Activated CD8-positive, alpha-beta memory T cell treated with anti-CD3 and anti-CD28 coated beads for 1 hour (primary cell): Measurements from ENCODE around the gene NBAS.
"Not testable (repeated sequence)": the region's sequence is repeated elsewhere in the genome, so short reads cannot be mapped to it uniquely, and the experiment has no call there.

Source experiments
- DNase-seq, 2 donors: peaks; one replicate each; pipeline ENCODE4 v3.0.0-alpha.2; 2020; ENCODE audit warnings: low read depth in 1 of 2; ENCODE audit errors: extremely low read depth in 1 of 2

NBAS gene

GRCh38 chr2:15481000-15481399, 80.1 kb downstream of the NBAS start:
- DNase-seq = no peak

- no peak for DNase-seq
These were observed 80.6 kb downstream of the NBAS start for GRCh38 chr2:15480552-15480951.

DNA sequence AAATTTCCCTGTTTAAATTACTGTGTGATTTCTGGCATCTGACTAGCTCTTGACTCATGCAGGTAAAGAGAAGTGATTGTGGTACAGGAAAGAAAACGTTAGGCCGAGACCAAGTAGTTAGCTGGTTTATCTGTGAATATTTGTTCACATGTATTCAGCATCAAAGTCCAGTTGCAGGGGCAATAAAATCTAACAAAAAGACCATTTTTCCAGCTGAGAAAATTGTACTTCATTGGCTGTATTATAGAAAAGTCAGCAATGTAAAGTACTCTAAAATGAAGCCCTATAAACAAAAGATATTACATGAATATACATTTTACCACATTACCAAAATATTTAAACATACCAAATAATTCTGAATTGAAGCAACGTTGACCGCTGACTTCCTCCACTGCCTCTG, 88.3 kb downstream of the NBAS start:
- DNase-seq = no peak

DNA sequence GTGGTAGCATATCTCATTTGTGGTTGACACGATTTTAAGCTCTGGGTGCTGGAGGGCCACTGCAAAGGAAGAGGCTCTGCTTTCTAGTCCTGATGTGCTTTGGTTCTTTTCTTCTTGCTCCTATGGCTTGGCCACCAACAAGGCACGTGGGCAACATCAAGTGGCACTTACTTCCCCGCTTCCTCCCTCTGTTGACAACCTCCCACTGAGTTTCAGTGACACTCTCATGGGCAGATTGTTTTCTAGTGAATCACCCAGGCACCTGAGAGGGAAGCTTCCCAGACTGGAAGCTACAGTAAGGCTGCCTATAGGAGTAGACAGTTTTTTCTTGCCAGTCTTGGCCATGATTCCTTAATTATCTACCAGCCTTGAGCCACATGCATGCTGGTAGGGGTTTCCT, 89.0 kb downstream of the NBAS start:
- no peak for DNase-seq

GRCh38 chr2:15471606-15472005, 89.5 kb downstream of the NBAS start:
- no peak for DNase-seq

DNA sequence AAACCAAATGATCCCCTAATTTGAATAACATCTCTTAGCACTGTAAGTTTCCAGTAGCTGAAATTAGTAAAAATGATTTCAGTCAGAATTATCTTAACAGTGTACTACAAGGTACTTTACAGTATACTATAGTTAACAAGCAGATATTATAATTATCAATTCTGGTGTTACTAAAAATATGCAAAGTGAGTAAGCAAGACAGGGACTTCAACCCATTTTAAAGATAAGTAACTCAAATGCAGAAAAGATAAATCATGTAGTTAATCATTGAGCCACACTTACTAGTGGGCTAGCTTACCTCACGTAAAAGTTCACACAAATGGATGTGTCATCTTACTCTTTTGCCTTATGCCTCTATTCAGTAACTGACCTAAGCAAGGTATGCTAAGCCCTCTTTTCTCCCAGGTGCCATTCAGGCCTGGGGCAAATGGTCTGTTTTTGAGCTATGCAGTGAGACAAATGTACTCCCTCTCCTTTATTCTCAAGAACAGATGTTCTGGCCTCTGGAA, 101.0 kb downstream of the NBAS start:
- no peak for DNase-seq

- no peak for DNase-seq
These were observed 102.9 kb downstream of the NBAS start for GRCh38 chr2:15458277-15458676.

- DNase-seq = no peak
These were observed 103.3 kb downstream of the NBAS start for GRCh38 chr2:15457868-15458267.

DNA sequence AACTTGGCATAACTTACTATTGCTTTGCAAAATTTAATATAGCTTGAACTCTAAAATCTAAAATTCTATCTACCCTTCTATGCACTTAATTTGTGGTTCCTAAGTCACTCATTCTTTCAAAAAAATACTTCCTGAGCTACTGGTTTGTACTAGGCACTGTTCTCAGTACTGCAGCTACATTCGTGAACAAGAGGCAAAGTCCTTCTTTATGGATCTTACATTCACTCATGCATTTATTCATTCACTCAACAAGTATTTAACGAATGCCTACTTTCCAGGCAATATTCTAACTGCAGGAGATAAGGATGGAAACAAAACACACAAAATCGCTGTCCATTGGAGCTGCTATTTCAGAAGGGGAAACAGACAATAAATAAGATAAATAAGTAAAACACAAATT, 104.8 kb downstream of the NBAS start:
- DNase-seq = no peak

- DNase-seq = no peak
These were observed 110.3 kb downstream of the NBAS start for GRCh38 chr2:15450808-15451207.

GRCh38 chr2:15449556-15450236, 111.4 kb downstream of the NBAS start:
- no peak for DNase-seq

DNA sequence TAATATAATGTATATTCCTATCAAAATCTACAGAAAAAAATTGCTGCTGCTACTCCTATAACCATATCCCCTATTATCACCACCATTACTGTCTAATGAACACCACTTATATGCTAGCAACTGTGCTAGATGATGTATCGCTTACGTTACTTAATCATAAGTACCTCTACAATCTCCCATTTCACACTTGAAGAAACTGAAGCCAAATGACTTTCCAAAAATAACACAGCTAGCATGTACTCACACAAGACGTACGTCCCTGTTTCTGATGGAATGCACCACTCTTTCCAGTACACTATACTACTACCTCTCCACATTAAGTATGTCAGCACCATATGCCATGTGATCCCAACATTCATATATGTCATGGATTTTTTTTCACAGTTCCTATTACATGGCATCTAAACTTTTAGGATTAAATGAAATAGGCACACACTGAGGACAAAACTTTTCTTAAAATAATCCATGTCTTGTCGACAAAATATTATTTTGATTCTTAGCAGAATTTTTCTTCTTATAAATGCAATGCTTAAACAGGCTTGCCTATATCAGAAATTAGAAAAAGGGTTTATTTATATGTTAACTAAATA, 112.8 kb downstream of the NBAS start:
- DNase-seq = no peak

GRCh38 chr2:15447381-15447780, 113.8 kb downstream of the NBAS start:
- no peak for DNase-seq

DNA sequence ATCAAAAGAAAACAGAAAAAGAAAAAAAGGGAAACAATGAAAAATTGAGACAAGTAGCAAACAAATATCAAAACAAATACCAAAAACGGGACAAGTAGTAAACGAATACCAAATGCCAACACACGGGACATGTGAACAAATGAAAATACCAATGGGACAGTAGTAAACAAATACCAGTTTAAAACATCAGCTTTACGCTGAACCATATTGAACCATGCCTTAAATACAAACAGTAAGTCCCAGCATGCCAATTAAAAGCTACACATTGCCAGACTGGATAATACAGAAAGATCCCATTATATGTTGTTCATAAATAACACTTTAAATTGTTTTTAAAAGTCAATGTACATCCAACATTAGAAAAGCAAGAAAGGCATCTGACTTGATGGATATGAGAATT, 114.2 kb downstream of the NBAS start:
- no peak for DNase-seq

DNA sequence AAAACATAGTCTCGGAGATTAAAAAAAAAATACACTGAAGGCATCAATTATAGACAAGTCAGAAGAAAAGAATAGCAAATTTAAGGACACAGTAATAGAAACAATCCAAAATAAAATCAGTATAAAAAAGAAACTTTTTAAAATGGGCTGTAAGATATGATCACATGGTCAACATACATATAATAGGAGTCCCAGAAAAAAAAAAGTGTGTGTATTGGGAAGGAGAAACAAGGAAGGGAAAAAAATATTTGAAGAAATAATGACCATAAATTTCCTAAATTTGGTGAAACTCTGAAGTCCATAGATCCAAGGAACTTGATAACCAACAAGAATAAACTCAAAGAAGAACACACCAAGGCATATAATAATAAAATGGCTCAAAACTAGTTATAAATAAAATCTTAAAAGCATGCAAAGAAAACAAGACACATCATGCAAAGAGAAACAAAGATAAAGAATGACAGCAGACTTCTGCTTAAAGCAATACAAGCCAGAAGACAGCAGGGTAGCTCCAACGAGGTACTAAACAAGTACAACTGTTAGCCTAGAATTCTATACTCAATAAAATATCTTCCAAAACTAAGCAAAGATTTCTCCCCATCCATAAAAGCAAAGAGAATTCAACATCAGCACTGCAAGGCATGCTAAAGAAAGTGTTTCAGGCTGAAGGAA, 115.1 kb downstream of the NBAS start:
- DNase-seq = no peak

DNA sequence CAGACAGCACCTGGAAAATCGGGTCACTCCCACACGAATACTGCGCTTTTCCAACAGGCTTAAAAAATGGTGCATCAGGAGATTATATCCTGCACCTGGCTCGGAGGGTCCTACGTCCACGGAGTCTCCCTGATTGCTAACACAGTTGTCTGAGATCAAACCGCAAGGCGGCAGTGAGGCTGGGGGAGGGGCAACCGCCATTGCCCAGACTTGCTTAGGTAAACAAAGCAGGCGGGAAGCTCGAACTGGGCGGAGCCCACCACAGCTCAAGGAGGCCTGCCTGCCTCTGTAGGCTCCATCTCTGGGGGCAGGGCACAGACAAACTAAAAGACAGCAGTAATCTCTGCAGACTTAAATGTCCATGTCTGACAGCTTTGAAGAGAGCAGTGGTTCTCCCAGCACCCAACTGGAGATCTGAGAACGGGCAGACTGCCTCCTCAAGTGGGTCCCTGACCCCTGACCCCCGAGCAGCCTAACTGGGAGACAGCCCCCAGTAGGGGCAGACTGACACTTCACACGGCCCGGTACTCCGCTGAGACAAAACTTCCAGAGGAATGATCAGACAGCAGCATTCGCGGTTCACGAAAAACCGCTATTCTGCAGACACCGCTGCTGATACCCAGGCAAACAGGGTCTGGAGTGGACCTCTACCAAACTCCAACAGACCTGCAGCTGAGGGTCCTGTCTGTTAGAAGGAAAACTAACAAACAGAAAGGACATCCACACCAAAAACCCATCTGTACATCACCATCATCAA, 121.2 kb downstream of the NBAS start:
- DNase-seq = not testable (repeated sequence)

GRCh38 chr2:15439366-15439765, 121.8 kb downstream of the NBAS start:
- DNase-seq = not testable (repeated sequence)

- DNase-seq = no peak
These were observed 124.9 kb downstream of the NBAS start for GRCh38 chr2:15436195-15436594.

- DNase-seq = no peak
These were observed 125.7 kb downstream of the NBAS start for GRCh38 chr2:15435474-15435873.

DNA sequence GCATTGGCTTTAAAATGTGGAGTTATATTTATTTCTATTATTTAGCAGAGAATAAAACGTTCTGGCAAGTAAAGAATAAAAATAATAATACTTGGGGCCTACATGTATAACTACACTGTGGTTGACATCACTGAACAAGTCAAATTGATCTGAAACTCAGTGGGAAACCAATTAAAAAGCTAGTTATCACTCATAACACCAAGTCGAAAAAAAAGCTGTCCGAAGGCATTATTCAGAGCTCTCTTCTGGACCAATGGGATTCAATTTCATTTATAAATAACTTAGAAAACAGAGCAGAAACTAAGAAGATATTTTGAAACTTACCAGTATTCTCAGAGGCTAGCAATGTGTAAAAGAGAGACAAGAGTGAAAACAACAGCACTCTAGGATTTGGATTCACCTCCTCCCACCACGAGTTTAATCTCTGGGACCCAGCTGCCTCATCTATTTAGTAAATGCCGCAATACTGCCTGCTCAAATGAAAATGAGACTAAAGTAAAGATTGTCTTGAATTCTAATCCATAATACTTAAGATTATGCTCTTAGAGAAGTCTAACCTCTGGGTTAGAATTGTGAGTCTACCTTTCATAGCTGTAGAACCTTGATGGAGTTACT, 128.4 kb downstream of the NBAS start:
- no peak for DNase-seq

DNA sequence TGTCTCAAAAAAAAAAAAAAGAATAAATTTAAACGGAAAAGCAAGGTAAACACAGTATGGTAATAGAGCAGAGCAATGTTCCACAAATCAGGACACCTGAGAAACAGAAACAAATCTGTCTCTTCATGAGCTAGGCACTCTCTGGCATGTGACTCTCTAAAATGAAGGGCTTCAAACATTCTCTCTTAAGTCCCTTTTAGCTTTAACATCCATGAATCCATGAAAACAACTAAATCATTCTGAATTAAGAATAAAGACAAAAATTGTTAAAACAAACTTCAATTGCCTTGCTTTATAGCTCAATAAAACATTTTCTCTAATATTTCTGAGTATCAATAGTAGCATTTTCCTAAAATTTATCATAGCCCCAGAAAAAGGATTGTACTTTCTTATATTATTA, 132.1 kb downstream of the NBAS start:
- no peak for DNase-seq
